H1 (cell line): ENCODE data around the gene DRGX.

ENCODE experiments used
- ASH2L ChIP-seq: fragments of 200-600, 300-600 bp; sonication (generic); IDR thresholded peaks from one replicate; pipeline ENCODE4 v1.7.1; 2017; ENCODE audit warnings: low read length
- CHD2 ChIP-seq: IDR thresholded peaks from 2 replicates; pipeline ENCODE4 v1.6.1; 2012; ENCODE audit warnings: low read length, improper control_type of control experiment
- CTCF ChIP-seq, 3 experiments: IDR thresholded peaks; 1 replicate in 2 of 3; 2 replicates in 1 of 3; pipeline versions ENCODE4 v1.5.1 to v1.6.1; 2011; ENCODE audit warnings: low read length in 3 of 3, mild to moderate bottlenecking in 3 of 3, inconsistent platforms in 2 of 3, low read depth in 1 of 3, moderate library complexity in 1 of 3; ENCODE audit not compliant: insufficient read depth in 1 of 3; ENCODE audit errors: control extremely low read depth in 1 of 3
- GABPA ChIP-seq: IDR thresholded peaks from 2 replicates; pipeline ENCODE4 v1.6.1; 2011; ENCODE audit warnings: mild to moderate bottlenecking, low read length, moderate library complexity, borderline replicate concordance; ENCODE audit not compliant: insufficient read depth
- MAX ChIP-seq: IDR thresholded peaks from 2 replicates; pipeline ENCODE4 v1.6.1; 2012; ENCODE audit warnings: inconsistent platforms
- POLR2A ChIP-seq, 2 experiments: IDR thresholded peaks; 1 replicate in 1 of 2; 2 replicates in 1 of 2; pipeline ENCODE4 v1.6.1; 2011; ENCODE audit warnings: low read depth in 2 of 2, low read length in 2 of 2, mild to moderate bottlenecking in 2 of 2; ENCODE audit errors: control extremely low read depth in 1 of 2
- POLR2AphosphoS5 ChIP-seq: IDR thresholded peaks from 2 replicates; pipeline ENCODE4 v1.6.1; 2011; ENCODE audit warnings: low read depth, low read length
- RNF2 ChIP-seq: fragments of 200-900, 300-1000 bp; sonication (generic); IDR thresholded peaks from 2 replicates; pipeline ENCODE4 v1.7.1; 2016; ENCODE audit warnings: borderline replicate concordance, low read depth, mild to moderate bottlenecking, antibody characterized with exemption, low read length; ENCODE audit not compliant: poor library complexity, severe bottlenecking; ENCODE audit errors: missing control alignments
- TCF12 ChIP-seq: IDR thresholded peaks from 2 replicates; pipeline ENCODE4 v1.6.1; 2011; ENCODE audit warnings: low read depth, mild to moderate bottlenecking, low read length
- USF2 ChIP-seq: IDR thresholded peaks from 2 replicates; pipeline ENCODE4 v1.6.1; 2011; ENCODE audit warnings: low read length, improper control_type of control experiment

- TF ChIP-seq POLR2AphosphoS5 = no peak
- no peak for TF ChIP-seq GABPA
- TF ChIP-seq CHD2 = no peak
- no peak for TF ChIP-seq TCF12
- TF ChIP-seq ASH2L = no peak
- no peak for TF ChIP-seq RNF2
- no peak for TF ChIP-seq POLR2A (IDR thresholded peaks at IDR 0.05; ENCODE audit: control extremely low read depth in 1 of 2, low read depth in 2 of 2, low read length in 2 of 2)
- TF ChIP-seq MAX = no peak
- TF ChIP-seq CTCF (IDR thresholded peaks at IDR 0.05; ENCODE audit: control extremely low read depth in 1 of 3, insufficient read depth in 1 of 3, low read depth in 1 of 3, low read length in 3 of 3) = no peak
- TF ChIP-seq USF2 = no peak
Measured at GRCh38 chr10:49350846-49351532, 44.9 kb downstream of the DRGX start.
